Chondrocyte (in vitro differentiated cells): Measurements from ENCODE around the gene GTPBP3. TPM values are rescaled to one million over a fixed set of nuclear protein-coding genes. Genes with fewer than 3 reads are reported as not detected.

Source experiments
- DNase-seq: peaks from one replicate; pipeline ENCODE4 v3.0.0; 2021; ENCODE audit warnings: mixed read lengths, low spot score
- H3K27ac Mint-ChIP-seq: one replicate; pipeline ENCODE4 v1.8.0; 2021; ENCODE audit warnings: mild to moderate bottlenecking, moderate library complexity, mixed read lengths; ENCODE audit not compliant: unreplicated experiment
- H3K27me3 Mint-ChIP-seq: 2 replicates; pipeline ENCODE4 v1.8.0; 2021; ENCODE audit warnings: low read depth, mixed read lengths
- H3K36me3 Mint-ChIP-seq: 2 replicates; pipeline ENCODE4 v1.8.0; 2021; ENCODE audit warnings: low read depth, mixed read lengths
- H3K4me1 Mint-ChIP-seq: 2 replicates; pipeline ENCODE4 v1.8.0; 2021; ENCODE audit warnings: low read depth, mild to moderate bottlenecking, mixed read lengths
- H3K4me3 Mint-ChIP-seq: one replicate; pipeline ENCODE4 v1.8.0; 2021; ENCODE audit warnings: mild to moderate bottlenecking, moderate library complexity, mixed read lengths; ENCODE audit not compliant: unreplicated experiment
- H3K9me3 Mint-ChIP-seq: 2 replicates; pipeline ENCODE4 v1.8.0; 2021; ENCODE audit warnings: low read depth, mixed read lengths
- CTCF ChIP-seq: fragments of 200-600 bp; sonication (generic); IDR thresholded peaks from 2 replicates; pipeline ENCODE4 v1.5.0; 2021; ENCODE audit warnings: antibody characterized with exemption, mild to moderate bottlenecking, moderate library complexity
- total RNA-seq: library from RNA; stranded (reverse); gene quantifications from 3 replicates; pipeline ENCODE4 v1.2.1, GENCODE V29; 2021

GTPBP3 gene
- total RNA-seq, 1 donor from 2014 or later: 20.6 TPM

- DNase-seq: no peak
- no peaks in the 10 kb centered on the region for H3K27me3 Mint-ChIP-seq
- peak within 1 kb of the TSS; percentile 95 for H3K27ac Mint-ChIP-seq
- TF ChIP-seq CTCF: peak; percentile 87
- peaks cover 45% of the 10 kb centered on the region for H3K4me1 Mint-ChIP-seq
- no peaks in the 10 kb centered on the region for H3K36me3 Mint-ChIP-seq
- H3K9me3 Mint-ChIP-seq: no peaks in the 10 kb centered on the region
- H3K4me3 Mint-ChIP-seq: peak within 1 kb of the TSS; percentile 84
Measured at GRCh38 chr19:17305517-17306284, 31.7 kb upstream of the GTPBP3 start, which contains the start of gene MRPL34. Gene MRPL34 (plus strand): TSS chr19:17305872. CDS start chr19:17305893, 21 bp downstream.

GRCh38 chr19:17306285-17306714, 31.1 kb upstream of the GTPBP3 start:
- no peaks in the 10 kb centered on the region for H3K36me3 Mint-ChIP-seq
- H3K27me3 Mint-ChIP-seq: no peaks in the 10 kb centered on the region
- peak overlapping the region; percentile 95 for H3K27ac Mint-ChIP-seq
- peaks cover 51% of the 10 kb centered on the region for H3K4me1 Mint-ChIP-seq
- H3K9me3 Mint-ChIP-seq: no peaks in the 10 kb centered on the region
- no peak for DNase-seq
- H3K4me3 Mint-ChIP-seq: peak overlapping the region; percentile 84
- TF ChIP-seq CTCF: no peak

GRCh38 chr19:17307876-17308377, 29.4 kb upstream of the GTPBP3 start:
- Mint-ChIP-seq H3K27ac (peak overlapping the region; percentile 8), H3K9me3 (no peaks in the 10 kb centered on the region), H3K27me3 (no peaks in the 10 kb centered on the region), H3K4me3 (no peak overlapping the region), H3K36me3 (peaks cover 2% of the 10 kb centered on the region), H3K4me1 (peaks cover 65% of the 10 kb centered on the region)
- TF ChIP-seq CTCF: no peak
- no peak for DNase-seq

- Mint-ChIP-seq H3K27me3 (no peaks in the 10 kb centered on the region), H3K9me3 (no peaks in the 10 kb centered on the region), H3K4me3 (peak within 1 kb of the TSS; percentile 85), H3K27ac (peak within 1 kb of the TSS; percentile 90), H3K4me1 (peaks cover 54% of the 10 kb centered on the region), H3K36me3 (peaks cover 2% of the 10 kb centered on the region)
- TF ChIP-seq CTCF: no peak
- peak; percentile 99 for DNase-seq
Measured at GRCh38 chr19:17309198-17309964, 28.0 kb upstream of the GTPBP3 start, which contains the start of gene DDA1. Gene DDA1 (plus strand): TSS chr19:17309563. CDS start chr19:17309655, 92 bp downstream.

GRCh38 chr19:17309965-17310461, 27.3 kb upstream of the GTPBP3 start:
- DNase-seq: no peak
- Mint-ChIP-seq H3K27ac (peak overlapping the region; percentile 90), H3K27me3 (no peaks in the 10 kb centered on the region), H3K4me1 (peaks cover 48% of the 10 kb centered on the region), H3K9me3 (no peaks in the 10 kb centered on the region), H3K4me3 (peak overlapping the region; percentile 85), H3K36me3 (peaks cover 2% of the 10 kb centered on the region)
- TF ChIP-seq CTCF: no peak
